GM21619 (cell line): Measurements from ENCODE around the gene SLAMF6.

Experiments used
- ATAC-seq: cut with Tn5 transposase; IDR thresholded peaks from one replicate; pipeline ENCODE4 v1.9.1; 2021; ENCODE audit not compliant: unreplicated experiment

Gene SLAMF6

DNA sequence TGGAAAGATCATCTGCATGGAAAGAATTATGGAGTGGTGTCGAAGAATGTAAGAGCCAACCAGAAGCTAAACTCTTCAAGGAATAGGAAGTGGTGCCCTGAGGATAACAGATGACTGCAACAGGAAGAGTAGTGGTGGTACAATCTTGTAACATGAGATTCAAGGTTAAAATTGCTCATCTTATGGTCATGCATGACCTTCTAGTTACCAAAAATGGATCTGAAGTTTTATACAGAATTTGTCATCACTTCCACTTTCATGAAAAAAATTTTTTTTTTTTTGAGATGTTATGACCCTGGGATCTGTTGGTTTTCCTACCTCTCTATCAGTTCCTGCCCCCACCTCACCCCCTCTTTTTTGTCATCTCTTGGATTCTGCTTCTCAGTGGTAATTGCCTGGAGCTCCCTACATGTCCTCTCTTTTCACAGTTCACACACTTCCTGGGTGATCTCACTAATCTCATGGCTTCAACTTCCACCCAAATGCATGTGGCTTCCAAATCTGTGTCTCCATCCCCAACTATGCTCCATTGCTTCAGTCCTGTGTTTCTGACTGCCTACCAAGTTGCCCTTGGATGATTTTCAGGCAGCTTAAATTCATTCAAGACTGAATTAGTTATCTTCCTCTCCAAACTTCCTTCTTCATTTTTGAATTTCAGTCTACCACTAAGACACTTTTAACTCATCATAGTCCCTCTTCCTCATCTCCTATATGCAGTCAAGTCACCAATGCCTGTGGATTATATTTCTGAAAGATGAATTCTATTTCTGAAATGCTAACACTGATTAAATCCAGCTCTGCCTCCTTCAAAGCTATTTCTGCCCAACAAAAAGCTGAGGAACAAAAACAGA, 48.4 kb downstream of the SLAMF6 start:
- ATAC-seq: peak; percentile 67

DNA sequence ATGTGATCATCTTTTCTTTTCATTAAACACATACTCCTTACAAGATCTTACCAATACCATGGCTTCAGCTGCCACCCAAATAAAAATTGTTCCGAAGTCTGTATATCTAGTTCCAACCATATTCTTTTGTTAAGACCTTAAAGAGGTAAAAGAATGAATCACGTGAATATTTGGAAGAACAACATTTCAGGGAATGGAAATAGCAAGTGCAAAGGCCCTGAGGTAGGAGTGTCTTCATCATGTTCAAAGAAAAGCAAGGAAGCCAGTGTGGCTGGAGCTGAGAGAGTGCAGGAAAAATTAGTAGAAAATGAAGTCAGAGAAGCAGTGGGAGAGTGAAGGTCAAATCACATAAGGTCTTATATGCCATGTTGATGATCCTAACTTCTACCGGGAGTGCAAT, 50.9 kb downstream of the SLAMF6 start:
- no peak for ATAC-seq

DNA sequence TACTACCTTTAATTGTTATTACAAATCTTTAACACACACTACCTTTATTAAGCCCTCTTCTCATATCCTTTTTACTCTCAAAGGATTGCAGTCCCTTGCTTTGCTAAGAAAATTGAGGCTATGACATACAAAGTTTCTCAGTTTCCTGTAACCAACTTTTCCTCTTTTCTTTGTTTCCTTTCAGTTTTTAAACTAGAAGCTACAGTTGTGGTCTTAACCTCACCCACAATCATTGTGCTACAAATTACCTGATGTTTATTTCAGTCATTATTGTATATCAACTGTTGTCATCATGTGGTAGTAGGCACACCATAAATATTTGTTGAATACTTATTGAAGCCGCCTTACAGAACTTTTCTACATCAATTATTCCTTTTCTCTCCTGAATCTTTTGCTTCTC, 51.8 kb downstream of the SLAMF6 start:
- ATAC-seq: no peak

DNA sequence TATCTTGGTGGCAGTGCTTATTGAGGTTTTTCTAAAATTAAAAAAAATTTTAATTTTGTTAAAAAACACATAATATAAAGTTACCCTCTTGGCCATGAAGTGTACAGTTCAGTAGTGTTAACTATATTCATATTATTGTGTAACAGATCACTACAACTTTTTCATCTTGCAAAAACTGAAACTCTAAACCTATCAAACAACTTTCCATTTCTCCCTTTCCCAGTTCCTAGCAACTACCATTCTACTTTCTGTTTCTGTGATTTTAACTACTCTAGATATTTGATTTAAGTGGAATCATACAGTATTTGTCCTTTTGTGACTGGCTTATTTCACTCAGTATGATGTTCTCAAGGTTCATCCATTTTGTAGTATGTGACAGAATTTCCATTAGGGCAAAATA, 55.5 kb downstream of the SLAMF6 start:
- ATAC-seq: no peak

DNA sequence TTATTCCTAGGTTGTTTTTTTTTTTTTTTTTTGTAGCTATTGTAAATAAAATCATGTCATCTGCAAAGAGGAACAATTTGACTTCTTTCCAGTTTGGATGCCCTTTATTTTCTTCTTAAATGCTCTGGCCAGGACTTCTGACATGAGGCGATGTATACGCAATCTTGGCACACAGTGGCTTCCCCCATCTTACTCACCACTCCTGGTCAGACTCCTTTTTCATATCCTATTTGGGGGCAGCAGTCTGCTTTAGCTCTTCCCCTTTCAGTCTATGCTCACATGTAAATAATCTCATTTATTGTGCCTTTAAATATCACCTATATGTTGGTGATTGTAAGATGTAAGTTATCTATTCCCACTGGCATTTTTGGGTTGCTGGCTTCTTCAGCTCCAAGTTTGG, 56.1 kb downstream of the SLAMF6 start:
- ATAC-seq: no peak

DNA sequence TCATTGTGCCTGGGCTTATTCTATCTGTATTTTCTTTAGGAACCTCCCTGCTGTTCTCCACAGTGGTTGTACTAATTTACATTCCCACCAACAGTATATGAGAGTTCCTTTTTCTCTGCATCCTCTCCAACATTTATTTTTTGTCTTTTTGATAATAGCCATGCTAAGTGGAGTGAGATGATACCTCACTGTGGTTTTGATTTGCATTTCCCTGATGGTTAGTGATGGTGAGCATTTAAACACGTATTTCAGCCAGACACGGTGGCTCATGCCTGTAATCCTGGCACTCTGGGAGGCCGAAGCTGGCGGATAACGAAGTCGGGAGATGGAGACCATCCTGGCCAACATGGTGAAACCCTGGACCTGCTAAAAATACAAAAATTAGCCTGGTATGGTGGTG, 57.9 kb downstream of the SLAMF6 start:
- ATAC-seq: no peak

DNA sequence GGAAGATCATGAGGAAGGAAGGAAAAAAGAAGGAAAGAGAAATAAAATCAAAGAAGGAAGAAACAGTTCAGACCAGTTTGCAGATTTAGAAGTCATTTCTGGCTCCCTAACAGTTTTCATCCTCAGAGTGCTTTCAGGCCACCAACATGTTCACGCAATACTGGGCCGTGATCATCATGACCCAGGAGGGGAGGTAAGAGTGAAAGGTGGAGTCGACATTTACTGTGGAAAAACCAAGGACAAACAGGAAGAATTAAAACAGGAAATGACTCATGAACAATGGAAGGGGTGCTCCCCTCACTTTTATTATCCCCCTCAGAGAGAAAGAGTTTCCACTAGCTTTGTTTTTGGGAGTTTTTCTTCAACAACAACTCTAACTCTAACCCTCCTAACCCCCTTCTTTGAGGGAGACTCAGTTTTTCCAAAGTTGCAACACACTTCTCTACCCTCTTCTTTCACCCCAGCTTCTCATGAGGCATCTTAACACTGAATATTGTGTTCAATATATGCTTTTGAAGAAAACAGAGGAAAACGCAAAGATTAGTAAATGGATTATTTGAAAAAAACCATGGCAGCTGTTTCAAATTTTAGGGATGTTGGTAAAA, 62.3 kb downstream of the SLAMF6 start:
- no peak for ATAC-seq

DNA sequence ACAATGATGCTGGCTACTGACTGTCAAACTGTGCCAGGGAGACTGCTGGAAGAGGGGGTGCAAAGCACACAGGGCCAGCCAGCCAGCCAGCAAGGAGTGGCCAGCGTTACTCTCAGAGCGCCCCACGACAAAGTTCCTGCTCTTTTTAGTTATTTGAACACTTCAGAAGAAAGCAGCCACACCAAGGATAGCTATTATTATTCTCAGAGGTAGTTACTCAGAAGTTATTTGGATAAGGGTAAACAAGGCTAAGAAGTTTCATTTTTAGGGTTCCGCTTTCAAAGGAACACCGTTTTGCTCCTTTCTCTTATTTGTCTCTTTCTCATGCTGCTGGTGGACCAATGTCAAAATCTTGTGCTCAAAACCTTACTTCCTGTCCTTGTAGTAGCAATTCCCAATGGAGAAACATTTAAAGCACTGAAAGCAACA, 62.8 kb downstream of the SLAMF6 start:
- no peak for ATAC-seq

DNA sequence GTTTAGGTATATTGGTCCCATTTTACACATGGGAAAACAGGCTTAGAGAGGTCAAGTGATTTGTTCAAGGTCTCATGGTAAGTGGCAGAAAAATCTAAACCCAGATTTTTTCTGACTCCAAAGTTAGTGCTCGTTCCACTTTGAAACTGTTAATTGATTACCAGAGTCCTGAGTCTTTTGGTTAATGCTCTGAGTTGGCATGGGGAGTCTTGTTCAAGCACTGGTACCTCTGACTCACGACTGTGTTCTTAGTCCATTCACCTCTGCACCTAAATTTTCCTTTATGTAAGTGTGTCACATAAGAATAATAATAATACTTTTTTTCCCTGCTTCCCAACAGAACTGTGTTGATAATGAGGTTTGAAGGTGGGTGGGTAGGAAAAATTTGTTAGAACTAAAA, 63.4 kb downstream of the SLAMF6 start:
- ATAC-seq: no peak

DNA sequence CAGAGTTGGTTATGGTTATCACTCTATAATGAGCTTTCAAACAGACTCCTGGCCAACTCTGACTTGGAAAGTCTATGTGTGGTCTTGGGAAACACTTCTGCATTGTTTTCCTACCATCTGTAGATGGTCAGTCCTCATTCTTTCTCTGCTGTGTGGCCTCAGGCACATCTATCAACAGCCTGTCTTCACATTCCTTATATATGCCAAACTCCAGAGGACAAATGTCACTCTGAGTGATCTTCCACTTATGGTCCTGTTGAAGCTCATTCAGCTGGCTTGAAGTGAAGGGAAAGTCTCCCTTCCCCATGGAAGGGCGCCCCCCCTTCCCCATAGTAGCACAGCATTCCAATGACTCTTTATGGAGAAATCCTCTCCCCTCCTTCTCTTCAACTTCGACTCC, 64.0 kb downstream of the SLAMF6 start:
- ATAC-seq: no peak

DNA sequence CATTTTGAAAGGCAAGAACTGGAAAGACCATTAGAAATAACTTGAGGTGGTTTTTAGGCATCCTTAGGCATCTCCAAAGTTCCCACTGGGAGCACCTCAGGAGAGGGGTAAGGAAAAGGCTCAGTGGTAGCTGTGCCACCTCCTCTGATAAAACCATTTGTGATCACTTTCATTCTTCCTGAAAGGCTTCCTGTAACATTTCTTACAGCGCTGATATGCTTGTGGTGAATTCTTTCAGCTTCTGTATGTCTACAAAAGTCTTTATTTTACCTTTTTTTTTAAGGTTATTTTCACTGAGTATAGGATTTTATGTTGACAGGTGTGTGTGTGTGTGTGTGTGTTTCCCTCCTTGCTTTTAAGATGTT, 67.9 kb downstream of the SLAMF6 start:
- no peak for ATAC-seq

DNA sequence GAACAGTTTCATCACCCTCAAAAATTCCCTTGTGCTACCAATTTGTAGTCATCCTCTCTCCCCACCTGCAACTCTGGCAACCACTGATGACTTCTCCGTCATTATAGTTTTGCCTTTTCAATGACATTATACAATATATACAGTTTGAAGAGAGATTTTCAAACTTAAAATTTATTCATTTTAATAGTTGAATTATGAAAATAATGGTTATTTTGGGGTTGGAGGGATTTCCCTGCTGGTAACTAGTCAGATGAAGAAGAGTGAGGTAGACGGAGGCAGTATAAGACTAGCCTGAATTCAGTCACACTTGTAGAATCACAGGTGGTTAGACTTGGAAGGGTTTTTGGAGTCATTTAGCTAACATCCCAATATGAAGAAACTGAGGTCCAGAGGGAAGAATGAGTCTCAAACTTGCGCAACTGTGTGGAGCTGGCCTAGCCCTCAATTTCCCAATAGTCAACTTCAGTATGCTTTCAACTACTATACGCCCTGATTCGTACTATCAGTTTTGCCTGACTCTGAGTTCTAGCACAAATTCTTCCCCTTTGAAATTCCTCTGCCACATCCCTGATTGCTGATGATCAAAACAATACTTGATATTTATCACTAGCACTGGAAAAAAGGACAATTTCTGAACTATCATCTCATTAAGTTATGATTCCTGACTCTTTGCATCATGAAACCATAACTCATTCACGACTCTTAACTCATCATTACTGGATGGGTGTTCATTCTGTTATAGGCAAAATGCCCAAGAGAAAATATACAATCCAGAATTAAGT, 68.5 kb downstream of the SLAMF6 start:
- no peak for ATAC-seq

DNA sequence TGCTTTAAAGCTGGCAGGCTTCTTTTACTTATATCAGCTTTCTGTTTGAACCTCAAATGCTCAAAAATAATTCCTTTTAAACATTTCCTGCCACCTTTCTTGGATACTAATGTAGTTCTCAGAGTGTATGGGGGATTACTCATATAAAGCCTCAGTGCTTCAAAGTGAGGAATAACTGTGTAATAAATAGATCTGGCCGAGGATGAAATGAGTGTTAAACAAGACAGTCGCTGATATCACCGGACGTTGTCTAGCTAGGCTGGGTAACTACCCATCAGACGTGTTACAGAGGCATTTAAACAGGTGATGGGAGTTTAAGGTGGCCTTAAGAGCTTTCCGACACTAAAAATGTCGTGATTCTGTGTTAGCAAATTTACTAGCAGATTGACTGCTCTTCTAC, 69.6 kb downstream of the SLAMF6 start:
- ATAC-seq: peak; percentile 51

DNA sequence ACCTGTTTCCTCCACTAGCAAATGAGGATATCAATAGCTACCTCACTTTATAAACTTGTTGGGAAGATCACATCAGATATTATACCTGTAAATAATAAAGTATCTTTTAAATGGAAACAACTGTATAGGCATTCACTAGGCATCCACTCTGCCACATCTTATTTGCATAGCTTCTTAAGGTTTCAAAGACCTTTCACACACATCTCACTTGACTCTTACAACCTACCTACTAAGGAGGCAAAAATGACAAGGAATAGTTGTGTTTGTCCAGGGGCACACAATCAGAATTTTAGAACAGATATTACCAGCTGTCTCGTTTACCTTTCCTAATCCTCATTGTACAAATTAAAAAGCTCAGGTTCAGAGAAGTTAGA, 71.2 kb downstream of the SLAMF6 start:
- ATAC-seq: peak; percentile 13

DNA sequence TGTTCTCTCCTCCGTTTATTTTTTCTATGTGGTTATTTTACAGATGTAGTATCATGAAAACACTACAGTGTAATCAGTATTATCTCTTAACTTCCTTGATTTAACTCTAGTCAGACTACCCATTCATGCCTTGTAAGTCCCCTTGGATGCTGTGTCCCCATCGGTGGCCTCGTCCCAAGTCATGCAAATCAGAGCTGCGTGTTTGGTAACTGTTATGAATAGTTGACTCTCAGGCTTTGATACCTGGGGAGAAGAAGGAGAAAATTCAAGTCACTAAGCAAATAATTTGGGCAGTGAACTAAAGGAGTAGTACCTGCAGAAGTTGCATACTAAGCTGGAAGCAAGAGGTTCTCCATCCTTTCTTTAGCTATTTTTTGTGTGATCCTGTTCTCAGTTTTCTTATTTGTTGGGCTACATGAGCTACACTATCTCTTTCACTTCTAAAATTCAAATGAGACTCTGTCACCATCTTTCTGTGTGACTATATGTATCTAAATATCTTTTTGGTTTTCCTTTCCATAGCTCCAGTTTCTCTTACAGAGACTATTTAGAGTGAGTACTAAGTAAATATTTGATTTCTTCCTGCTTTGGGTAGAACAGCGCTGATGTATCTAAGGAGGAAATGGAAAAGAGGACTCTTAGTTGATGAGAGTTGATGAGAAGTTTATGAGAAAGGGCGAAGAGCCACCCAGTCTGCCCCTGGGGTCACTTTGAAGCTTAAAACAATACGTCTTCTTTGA, 71.8 kb downstream of the SLAMF6 start:
- peak; percentile 43 for ATAC-seq

DNA sequence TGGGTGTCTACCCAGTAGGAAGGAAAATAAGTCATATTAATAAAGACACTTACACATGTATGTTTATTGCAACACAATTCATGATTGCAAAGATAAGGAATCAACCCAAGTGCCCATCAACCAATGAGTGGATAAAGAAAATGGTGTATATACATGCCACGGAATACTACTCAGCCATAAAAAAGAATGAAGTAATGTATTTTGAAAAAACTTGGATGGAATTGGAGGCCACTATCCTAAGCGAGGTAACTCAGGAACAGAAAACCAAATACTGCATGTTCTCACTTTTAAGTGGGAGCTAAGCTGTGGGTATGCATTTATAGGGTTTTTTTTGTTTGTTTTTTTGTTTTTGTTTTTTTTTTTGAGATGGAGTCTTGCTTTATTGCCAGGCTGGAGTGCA, 73.6 kb downstream of the SLAMF6 start:
- ATAC-seq: no peak

DNA sequence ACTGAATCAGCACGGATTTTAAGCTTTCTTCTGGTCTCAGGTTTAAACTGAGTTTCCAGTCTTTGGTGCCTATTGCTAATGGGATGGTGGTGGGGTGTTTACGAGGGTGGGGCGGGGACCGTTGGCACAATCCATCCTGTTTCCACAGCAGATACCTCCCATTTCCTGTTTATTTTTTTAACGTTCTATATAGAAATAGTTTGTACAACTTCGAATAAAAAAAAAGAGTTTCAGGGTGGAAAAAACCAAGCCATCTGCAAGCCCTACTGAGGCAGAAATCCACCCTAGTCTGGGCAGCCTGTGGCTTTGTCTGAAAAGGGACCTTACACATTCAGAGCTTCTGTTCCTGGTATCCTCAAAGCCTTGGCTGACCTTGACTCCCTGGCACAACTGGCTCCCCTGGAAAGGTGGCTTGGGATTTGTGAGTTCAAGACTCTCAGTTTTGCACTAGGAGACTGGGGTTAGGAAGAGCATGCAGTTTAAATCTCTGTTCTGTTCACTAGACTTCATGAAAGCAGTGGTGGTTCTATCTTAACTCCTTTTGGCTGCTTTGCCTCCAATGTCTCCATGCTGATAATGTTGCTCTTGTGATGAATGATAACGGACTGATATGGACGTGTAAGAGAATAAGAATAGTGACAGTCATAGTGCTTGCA, 76.0 kb downstream of the SLAMF6 start:
- no peak for ATAC-seq

DNA sequence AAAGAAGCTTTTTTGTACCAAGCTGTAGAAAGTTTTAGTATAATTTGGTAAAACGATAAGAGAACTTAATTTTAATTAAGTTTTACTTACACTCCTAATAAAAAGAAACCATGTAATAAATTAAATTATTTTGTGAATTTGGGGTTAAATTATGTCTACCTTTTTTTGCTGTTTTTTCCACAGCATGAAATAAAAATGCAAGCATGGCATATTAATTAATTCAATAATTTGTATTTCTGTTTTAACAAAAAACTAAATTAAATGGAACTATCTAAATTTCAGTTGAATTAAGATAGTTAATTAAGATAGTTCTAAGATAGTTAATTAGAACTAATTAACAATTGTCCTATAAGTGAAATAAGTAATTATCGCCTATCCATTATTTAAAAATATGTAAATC, 83.3 kb downstream of the SLAMF6 start:
- ATAC-seq: no peak

DNA sequence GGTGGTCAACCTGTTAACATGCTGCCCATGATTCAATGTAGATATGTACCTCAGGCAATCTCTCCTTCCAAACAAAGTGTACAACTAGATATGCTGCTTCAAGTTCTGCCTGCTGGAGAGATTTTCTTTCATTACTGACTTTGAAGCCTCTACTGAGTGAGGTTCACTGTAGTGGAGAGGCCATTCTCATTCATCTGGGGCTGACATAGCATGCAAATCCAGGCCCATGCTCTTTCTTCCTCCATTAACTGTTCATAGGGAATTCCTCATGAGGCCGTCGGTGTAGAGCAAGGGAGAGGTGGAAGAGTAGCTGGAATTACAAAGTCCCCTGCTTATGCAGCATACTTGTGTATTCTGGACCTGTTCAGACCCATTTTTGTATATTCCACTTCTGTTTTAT, 84.1 kb downstream of the SLAMF6 start:
- ATAC-seq: no peak

DNA sequence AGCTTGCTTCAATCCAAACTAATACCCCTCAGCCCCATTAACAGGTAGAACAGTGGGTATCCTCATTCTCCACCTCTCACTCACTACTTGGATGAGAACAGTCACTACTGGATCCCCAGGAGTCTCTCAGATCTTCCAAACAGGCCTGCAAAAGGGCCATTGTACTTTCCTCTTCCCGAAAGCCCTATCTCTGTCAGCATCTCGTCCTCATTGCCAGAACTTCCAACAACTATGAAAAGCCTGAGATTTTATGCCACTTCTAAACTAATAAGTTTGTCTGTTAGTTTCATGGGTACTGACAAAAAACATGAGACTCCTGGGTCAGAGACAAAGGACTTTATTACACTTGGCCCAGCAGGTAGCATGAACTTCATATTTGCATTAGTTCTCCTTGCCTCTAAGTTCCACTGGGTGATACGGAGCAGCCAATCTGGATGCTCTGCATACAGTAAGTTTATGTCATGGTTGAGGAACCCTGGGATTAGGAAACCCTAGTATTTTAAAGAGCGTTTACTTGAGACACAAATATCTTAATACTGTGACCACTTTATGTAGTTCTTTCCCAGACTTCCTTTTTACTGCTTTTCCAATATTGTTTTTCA, 84.6 kb downstream of the SLAMF6 start:
- ATAC-seq: no peak
